HepG2 (cell line): ENCODE results near the gene GRP. TPM values are rescaled to one million over a fixed set of nuclear protein-coding genes. Genes with fewer than 3 reads are reported as not detected.

Experiments
- ATAC-seq: fragments of 200-7000 bp; cut with Tn5 transposase; 3 replicates; pipeline ENCODE4 v1.9.1; 2020; ENCODE audit warnings: mild to moderate bottlenecking, moderate library complexity
- BruUV-seq: library from RNA; stranded (reverse); fragments of 400-500 nt; replicated peaks from 2 replicates; lab custom pipeline; 2021; lab: Mats Ljungman, UMichigan
- CTCF ChIA-PET: fragments of 300-600 bp; formaldehyde crosslinking; extraction: SDS; loops from one replicate; lab custom pipeline; 2021; ENCODE audit warnings: low total read pairs, inconsistent platforms, low intra/inter-chr PET ratio; lab: Yijun Ruan, JAX
- POLR2A ChIA-PET: fragments of 350-600 bp; sonication (Branson Sonifier 250); formaldehyde crosslinking; loops from one replicate; lab custom pipeline; 2020; ENCODE audit warnings: antibody characterized with exemption, inconsistent platforms; lab: Yijun Ruan, JAX
- DNase-seq: peaks from one replicate; pipeline ENCODE4 v3.0.0-alpha.2; 2015; ENCODE audit warnings: low spot score
- FAIRE-seq: peaks from 3 replicates; lab custom pipeline; 2011; peaks lifted over from hg19 to GRCh38; lab: Jason Lieb, UNC
- H2AFZ ChIP-seq: one replicate; pipeline ENCODE4 v1.6.1; 2011; ENCODE audit warnings: low read length, inconsistent platforms
- H3K27ac ChIP-seq: fragments of 300-600 bp; 3 replicates; pipeline ENCODE4 v1.8.0; 2011; ENCODE audit warnings: mixed run types, mild to moderate bottlenecking, mixed read lengths, low read length, inconsistent platforms; ENCODE audit not compliant: insufficient read depth; ENCODE audit errors: extremely low read length
- H3K27me3 ChIP-seq, 2 experiments: fragments of 200-600 bp in 1 of 2; 2 replicates in 1 of 2; 3 replicates in 1 of 2; pipeline versions ENCODE4 v1.6.0 to v1.8.0; 2011; ENCODE audit warnings: low read length in 2 of 2, mild to moderate bottlenecking in 2 of 2, moderate library complexity in 2 of 2, inconsistent platforms in 1 of 2; ENCODE audit not compliant: insufficient read depth in 2 of 2, control insufficient read depth in 1 of 2
- H3K36me3 ChIP-seq, 2 experiments: fragments of 200-600 bp in 1 of 2; replicated peaks in 1 of 2; 2 replicates in 1 of 2; 3 replicates in 1 of 2; pipeline versions ENCODE4 v1.5.1 to v1.8.0; 2011; ENCODE audit warnings: low read length in 2 of 2, inconsistent platforms in 1 of 2; ENCODE audit not compliant: insufficient read depth in 2 of 2, control insufficient read depth in 1 of 2
- H3K4me1 ChIP-seq: 2 replicates; pipeline ENCODE4 v1.5.1; 2012; ENCODE audit warnings: low read length, inconsistent platforms; ENCODE audit not compliant: insufficient read depth
- H3K4me2 ChIP-seq: 2 replicates; pipeline ENCODE4 v1.6.0; 2011; ENCODE audit warnings: low read depth, low read length, inconsistent platforms
- H3K4me3 ChIP-seq, 3 experiments: fragments of 200-600 bp in 1 of 3; sonication (generic), shearing (Covaris generic) in 1 of 3; replicated peaks in 1 of 3; 2 replicates each; pipeline ENCODE4 v1.5.1; 2011 to 2016; ENCODE audit warnings: low read length in 3 of 3, inconsistent platforms in 2 of 3, low read depth in 2 of 3, mild to moderate bottlenecking in 2 of 3, control low read depth in 1 of 3, mixed read lengths in 1 of 3; ENCODE audit not compliant: insufficient read depth in 1 of 3
- H3K79me2 ChIP-seq: one replicate; pipeline ENCODE4 v1.6.1; 2011; ENCODE audit warnings: low read length, inconsistent platforms; ENCODE audit not compliant: insufficient read depth
- H3K9ac ChIP-seq: 2 replicates; pipeline ENCODE4 v1.6.0; 2011; ENCODE audit warnings: mild to moderate bottlenecking, low read depth, low read length, inconsistent platforms; ENCODE audit not compliant: insufficient read depth
- H3K9me3 ChIP-seq: 2 replicates; pipeline ENCODE4 v1.5.1; 2012; ENCODE audit warnings: mild to moderate bottlenecking, low read length
- H4K20me1 ChIP-seq: 2 replicates; pipeline ENCODE4 v1.6.0; 2011; ENCODE audit warnings: inconsistent platforms, mild to moderate bottlenecking, low read length, moderate library complexity; ENCODE audit not compliant: insufficient read depth
- CCDC6 ChIP-seq: sonication (generic); formaldehyde crosslinking; IDR thresholded peaks from 2 replicates; pipeline ENCODE4 v1.8.1; 2022; ENCODE audit warnings: mild to moderate bottlenecking, missing genetic modification reagents, moderate library complexity
- CHD2 ChIP-seq: IDR thresholded peaks from 2 replicates; pipeline ENCODE4 v1.6.1; 2011; ENCODE audit warnings: low read depth, low read length, improper control_type of control experiment
- DZIP1 ChIP-seq: sonication (generic); formaldehyde crosslinking; IDR thresholded peaks from 2 replicates; pipeline ENCODE4 v1.5.0; 2020; ENCODE audit warnings: mild to moderate bottlenecking, missing genetic modification reagents
- FOXA1 ChIP-seq, 2 experiments: fragments of 450-650 bp in 1 of 2; sonication (generic) in 1 of 2; formaldehyde crosslinking in 1 of 2; IDR thresholded peaks; 2 replicates each; pipeline versions ENCODE4 v1.4.0 to v1.6.1; 2016 to 2020; ENCODE audit warnings: missing genetic modification reagents in 1 of 2
- NFE2L2 ChIP-seq: fragments of 150-350 bp; IDR thresholded peaks from 2 replicates; pipeline ENCODE4 v1.6.1; 2014; ENCODE audit warnings: low read length
- ZNF318 ChIP-seq: sonication (generic); formaldehyde crosslinking; IDR thresholded peaks from 2 replicates; pipeline ENCODE4 v1.4.0; 2020; ENCODE audit warnings: mild to moderate bottlenecking, missing genetic modification reagents
- ZNF382 ChIP-seq: sonication (generic); formaldehyde crosslinking; IDR thresholded peaks from 2 replicates; pipeline ENCODE4 v1.5.0; 2020; ENCODE audit warnings: missing genetic modification reagents, mild to moderate bottlenecking, borderline replicate concordance
- WGBS: methylation state at CpG from one replicate; pipeline ENCODE4 v1.1.6; 2017; ENCODE audit warnings: low lambda C conversion rate; 5-methylcytosine and 5-hydroxymethylcytosine counted together
- in situ Hi-C: cut with HindIII; loops from 2 replicates; pipeline ENCODE4 v1.10.0; 2017; ENCODE audit warnings: low pct_unique_long_range_greater_than_20kb; ENCODE audit not compliant: extremely low pct_ligation_motif_present
- intact Hi-C: fragments of 100-400 bp; cut with micrococcal nuclease; formaldehyde crosslinking; loops from one replicate; pipeline ENCODE4 v1.10.0; 2022; ENCODE audit not compliant: unreplicated experiment
- polyA plus RNA-seq, 8 experiments: library from polyadenylated mRNA; depleted of rRNA in 3 of 8; stranded (reverse) in 7 of 8; unstranded in 1 of 8; fragments of >200 nt; fragmentation: Illumina TruSeq in 4 of 8; extraction: Trizol in 4 of 8; gene quantifications; 2 replicates each; pipeline versions ENCODE4 v1.2.1 to v1.2.3, GENCODE V29; 2011 to 2016; ENCODE audit warnings: low read depth in 4 of 8, missing spikeins in 1 of 8, mixed read lengths in 1 of 8; ENCODE audit not compliant: insufficient read depth in 1 of 8
- total RNA-seq, 5 experiments: library from RNA; depleted of rRNA; stranded (reverse); fragments of >200 nt; fragmentation: Illumina TruSeq; extraction: Trizol; gene quantifications; 2 replicates each; pipeline ENCODE4 v1.2.3, GENCODE V29; 2016; ENCODE audit warnings: low read depth in 1 of 5

Gene GRP
- total and polyA plus RNA-seq, 2 of the 13 experiments (the other 11 are each of a cell fraction or from before 2014, with no cell fraction given) = not detected

DNA sequence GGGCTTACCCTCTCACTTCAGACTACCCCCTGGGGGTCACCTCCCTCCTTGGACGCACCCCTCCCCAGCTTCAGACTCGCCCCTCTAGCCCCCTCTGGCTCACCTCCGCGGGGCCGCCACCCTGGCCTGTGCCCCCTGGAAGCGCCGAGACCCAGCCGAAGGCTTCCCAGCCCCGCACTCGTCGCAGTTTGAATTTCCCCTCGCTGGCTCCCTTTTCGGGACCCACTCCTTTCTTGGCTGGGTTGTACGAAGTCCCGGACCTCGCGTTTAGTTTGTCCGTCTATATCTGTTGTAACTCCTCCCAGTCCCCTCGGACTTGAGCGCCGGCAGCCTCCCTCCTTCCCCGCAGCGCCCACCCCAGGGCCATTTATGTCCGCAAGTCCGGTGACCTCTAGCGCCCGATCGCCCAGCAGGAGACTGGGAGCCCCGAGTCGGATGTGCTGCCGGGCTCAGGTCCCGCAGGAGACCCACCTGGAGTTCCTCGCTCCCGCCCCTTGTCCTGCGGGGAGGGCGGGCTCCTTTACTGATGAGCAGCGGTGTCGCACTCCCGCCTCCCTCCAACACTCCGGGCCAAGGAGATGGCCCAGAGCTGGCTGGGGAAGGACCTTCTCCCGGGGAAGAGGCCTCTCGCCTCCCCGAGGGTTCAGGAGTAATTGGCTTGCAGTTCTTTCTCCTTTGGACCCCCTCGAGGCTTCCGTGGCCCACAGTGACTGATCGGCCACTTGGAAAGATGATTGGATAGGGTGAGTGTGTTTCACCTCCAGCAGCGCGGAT lies 54.0 kb downstream of the GRP start:
- ChIA-PET CTCF (no interaction called here), POLR2A (no interaction called here)
- intact Hi-C loops (no loop called here), in situ Hi-C loops (no loop called here)
- H3K4me2 ChIP-seq = no peak overlapping the region
- no peak overlapping the region for H2AFZ ChIP-seq
- H3K27me3 ChIP-seq = peaks cover 6 to 66% of the 10 kb centered on the region in 2 experiments
- no peaks in the 10 kb centered on the region for H3K79me2 ChIP-seq
- H3K9ac ChIP-seq = no peak overlapping the region
- no peak for ATAC-seq
- DNase-seq = no peak
- H3K36me3 ChIP-seq = no peaks in the 10 kb centered on the region
- no peak for FAIRE-seq
- no peak overlapping the region for H3K4me3 ChIP-seq
- H3K9me3 ChIP-seq = no peaks in the 10 kb centered on the region
- no peaks in the 10 kb centered on the region for H3K4me1 ChIP-seq
- H3K27ac ChIP-seq = no peak overlapping the region
- BruUV-seq = no TSS peak
- whole genome bisulfite sequencing = 34% methylated on average over 41 of the region's 48 CpGs
- H4K20me1 ChIP-seq = no peaks in the 10 kb centered on the region
- TF ChIP-seq ZNF318 (CRISPR knock-in tag) = no peak
- TF ChIP-seq CHD2 = no peak
- TF ChIP-seq ZNF382 = no peak
- no peak for TF ChIP-seq NFE2L2
- TF ChIP-seq DZIP1 = no peak
- no peak for TF ChIP-seq FOXA1 (IDR thresholded peaks at IDR 0.05)
- no peak for TF ChIP-seq FOXA1 (CRISPR knock-in tag; IDR thresholded peaks at IDR 0.05)
- no peak for TF ChIP-seq CCDC6 (CRISPR knock-in tag)
